GM20000 (cell line): ENCODE results near the gene ERCC6L2.

Experiments used
- DNase-seq: peaks from one replicate; pipeline ENCODE4 v3.0.0; 2012; ENCODE audit warnings: low spot score
- TF ChIP-seq, protein P1 (sequence below): IDR thresholded peaks from 2 replicates; pipeline ENCODE4 v1.5.1; 2012; ENCODE audit warnings: mild to moderate bottlenecking, control low read depth; ENCODE audit errors: extremely low read depth, missing control alignments

ERCC6L2 gene

GRCh38 chr9:95877984-95878383 lies 2.5 kb downstream of the ERCC6L2 start:
- TF ChIP-seq, protein P1, sequence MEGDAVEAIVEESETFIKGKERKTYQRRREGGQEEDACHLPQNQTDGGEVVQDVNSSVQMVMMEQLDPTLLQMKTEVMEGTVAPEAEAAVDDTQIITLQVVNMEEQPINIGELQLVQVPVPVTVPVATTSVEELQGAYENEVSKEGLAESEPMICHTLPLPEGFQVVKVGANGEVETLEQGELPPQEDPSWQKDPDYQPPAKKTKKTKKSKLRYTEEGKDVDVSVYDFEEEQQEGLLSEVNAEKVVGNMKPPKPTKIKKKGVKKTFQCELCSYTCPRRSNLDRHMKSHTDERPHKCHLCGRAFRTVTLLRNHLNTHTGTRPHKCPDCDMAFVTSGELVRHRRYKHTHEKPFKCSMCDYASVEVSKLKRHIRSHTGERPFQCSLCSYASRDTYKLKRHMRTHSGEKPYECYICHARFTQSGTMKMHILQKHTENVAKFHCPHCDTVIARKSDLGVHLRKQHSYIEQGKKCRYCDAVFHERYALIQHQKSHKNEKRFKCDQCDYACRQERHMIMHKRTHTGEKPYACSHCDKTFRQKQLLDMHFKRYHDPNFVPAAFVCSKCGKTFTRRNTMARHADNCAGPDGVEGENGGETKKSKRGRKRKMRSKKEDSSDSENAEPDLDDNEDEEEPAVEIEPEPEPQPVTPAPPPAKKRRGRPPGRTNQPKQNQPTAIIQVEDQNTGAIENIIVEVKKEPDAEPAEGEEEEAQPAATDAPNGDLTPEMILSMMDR: no peak
- no peak for DNase-seq

- TF ChIP-seq, protein P1: no peak
- no peak for DNase-seq
Measured at GRCh38 chr9:95879591-95879990, 4.1 kb downstream of the ERCC6L2 start.

- no peak for DNase-seq
- TF ChIP-seq, protein P1: no peak
Measured at GRCh38 chr9:95880021-95880690, 4.7 kb downstream of the ERCC6L2 start.

DNA sequence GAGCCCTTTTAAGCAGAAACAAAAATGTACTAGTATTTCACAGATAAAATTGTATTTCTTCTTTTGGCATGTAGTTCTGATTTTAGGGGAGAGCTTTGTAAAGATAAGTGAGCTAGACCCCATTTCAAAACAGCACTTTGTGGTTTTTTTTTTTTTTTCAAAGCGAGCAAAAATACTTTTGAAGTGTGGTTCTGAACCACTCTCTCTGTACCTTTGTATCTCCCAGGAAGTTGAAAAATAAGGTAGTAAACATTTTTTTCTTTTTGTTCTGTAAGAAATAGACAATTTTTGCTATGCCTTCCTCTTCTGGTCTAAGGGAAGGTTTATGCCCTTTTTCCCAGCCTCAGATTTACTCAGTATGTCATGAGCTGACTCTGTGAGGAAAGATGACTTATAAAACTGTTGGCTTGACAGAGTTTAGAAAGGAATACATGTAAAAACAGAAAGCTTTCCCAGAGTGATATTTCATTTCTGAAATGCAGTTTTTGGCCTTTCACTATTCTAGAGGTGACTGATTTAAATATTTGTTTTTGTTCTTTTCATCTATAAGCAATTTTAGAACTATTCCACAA lies 12.5 kb downstream of the ERCC6L2 start:
- TF ChIP-seq, protein P1: no peak
- no peak for DNase-seq

- no peak for DNase-seq
- TF ChIP-seq, protein P1: no peak
Measured at GRCh38 chr9:95890594-95890993, 15.1 kb downstream of the ERCC6L2 start.

GRCh38 chr9:95891067-95891671 lies 15.7 kb downstream of the ERCC6L2 start:
- no peak for DNase-seq
- TF ChIP-seq, protein P1: no peak

- no peak for DNase-seq
- TF ChIP-seq, protein P1: no peak
Measured at GRCh38 chr9:95892690-95893089, 17.2 kb downstream of the ERCC6L2 start.
